Hematopoietic multipotent progenitor cell treated with erythropoietin and hydrocortisone succinate and interleukin-3 and kit ligand, for 4 days (in vitro differentiated cells): ENCODE data around the gene CHADL.
"Not testable (repeated sequence)": the region's sequence is repeated elsewhere in the genome, so short reads cannot be mapped to it uniquely, and the experiment has no call there.

Experiments used
- DNase-seq: peaks from one replicate; pipeline ENCODE4 v3.0.0-alpha.2; 2015

CHADL gene, protein sequence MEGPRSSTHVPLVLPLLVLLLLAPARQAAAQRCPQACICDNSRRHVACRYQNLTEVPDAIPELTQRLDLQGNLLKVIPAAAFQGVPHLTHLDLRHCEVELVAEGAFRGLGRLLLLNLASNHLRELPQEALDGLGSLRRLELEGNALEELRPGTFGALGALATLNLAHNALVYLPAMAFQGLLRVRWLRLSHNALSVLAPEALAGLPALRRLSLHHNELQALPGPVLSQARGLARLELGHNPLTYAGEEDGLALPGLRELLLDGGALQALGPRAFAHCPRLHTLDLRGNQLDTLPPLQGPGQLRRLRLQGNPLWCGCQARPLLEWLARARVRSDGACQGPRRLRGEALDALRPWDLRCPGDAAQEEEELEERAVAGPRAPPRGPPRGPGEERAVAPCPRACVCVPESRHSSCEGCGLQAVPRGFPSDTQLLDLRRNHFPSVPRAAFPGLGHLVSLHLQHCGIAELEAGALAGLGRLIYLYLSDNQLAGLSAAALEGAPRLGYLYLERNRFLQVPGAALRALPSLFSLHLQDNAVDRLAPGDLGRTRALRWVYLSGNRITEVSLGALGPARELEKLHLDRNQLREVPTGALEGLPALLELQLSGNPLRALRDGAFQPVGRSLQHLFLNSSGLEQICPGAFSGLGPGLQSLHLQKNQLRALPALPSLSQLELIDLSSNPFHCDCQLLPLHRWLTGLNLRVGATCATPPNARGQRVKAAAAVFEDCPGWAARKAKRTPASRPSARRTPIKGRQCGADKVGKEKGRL

DNA sequence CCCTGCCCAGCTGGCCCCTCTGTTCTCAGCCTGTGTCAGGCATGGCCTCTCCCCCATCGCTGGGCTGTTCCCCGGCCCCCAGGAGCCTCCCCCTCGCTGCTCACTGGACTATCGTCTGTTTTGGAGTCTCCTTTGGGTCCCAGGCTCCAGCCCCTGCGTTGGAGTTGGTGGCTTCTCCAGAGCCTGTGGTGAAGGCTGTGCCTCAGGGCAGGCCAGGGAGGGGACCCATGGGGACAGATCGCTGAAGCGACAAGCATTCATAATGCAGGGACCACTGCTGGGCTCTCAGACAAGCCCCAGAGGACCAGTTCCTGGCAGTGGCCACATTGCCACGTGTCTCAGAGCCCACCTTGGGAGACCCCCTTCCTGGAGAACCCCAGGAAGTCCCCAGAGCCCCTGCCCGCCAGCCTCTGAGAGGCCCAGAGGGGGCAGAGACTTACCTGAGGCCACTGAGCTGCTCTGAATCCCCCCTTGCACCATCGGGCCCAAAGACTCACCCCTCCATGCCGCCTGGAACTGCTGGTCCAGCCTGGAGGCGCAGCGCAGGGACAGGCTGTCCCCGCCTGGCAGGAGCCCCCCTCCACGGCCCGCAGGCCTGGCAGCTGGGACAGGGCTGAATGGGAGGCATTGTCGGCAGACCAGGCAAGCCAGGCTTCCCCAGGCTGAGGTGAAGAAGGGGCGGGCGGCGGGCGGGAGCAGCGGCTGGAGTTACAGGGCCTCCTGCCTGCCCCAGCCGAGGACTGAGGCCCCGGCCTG is at the start of gene CHADL:
CHADL (minus strand) TSS at position 555 of the 756 bp plus-strand sequence; CDS start at position 505, 50 bp downstream.
- no peak for DNase-seq

DNA sequence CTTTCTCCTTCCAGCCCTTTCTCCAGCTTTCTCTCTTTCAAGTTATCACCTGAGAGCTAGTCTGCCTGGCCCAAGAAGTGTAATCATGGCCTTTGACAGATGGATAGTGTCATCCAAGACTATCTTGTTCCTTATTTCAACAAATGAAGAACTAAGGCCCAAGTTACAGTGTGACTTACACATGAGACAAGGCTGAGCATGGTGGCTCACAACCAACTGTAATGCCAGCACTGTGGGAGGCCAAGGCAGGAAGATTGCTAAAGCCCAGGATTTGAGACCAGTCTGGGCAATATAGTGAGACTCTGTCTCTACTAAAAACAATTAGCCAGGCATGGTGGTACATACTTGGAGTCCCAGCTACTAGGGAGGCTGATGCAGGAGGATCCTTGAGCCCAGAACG is 48.9 kb upstream of the CHADL start:
- peak; percentile 30 for DNase-seq

DNA sequence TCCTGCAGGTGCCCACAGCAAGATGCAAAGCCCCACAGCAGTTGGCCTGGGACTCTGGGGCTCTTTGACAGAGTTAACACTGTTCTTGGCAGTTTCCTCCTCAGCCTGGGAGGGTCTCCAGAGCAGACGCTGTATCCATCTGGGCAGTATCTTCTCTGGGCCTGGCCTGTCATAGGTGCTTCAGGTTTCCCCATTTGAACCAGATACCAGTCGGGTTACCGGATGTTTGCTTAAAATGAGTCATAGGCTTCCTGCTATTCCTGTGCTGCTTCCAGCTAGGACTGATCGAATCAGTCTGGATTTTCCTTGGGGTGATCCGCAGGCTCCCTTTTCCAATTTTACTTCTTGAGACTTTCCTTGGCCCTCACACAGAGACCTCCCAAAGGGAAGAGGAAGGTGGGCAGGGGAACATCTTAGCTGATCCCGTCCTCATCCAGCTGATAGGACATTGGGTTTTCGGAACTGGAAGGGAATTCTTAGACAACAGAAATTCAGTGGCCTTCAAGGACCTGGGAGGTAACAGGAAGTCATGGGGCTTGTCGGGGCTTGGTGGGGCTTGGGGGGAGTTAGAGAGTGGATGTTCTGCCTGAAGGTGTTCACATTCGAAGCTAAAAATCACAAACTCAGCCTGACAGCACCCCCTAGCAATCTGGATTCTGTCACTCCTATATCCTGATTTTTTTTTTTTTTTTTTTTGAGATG is 47.7 kb upstream of the CHADL start:
- DNase-seq = peak; percentile 29

DNA sequence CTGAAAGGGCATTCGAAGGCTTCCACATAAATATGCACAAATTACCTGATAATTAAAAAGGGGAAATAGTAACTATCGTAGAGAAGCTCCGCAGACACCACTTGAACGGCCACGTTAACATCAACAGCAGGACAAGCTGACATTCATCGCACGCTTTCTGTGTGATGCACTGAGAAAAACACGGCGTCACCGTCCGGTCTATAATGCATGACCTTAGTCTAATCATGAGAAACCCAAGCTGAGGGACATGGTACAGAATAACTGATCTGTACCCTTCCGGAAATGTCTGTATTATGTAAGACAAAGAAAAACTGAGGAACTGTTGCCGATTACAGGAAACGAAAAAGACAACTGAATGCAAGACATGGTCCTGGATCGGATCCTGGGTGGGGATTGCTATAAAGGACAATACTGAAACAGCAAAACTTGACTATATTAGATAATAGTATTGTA is 45.9 kb upstream of the CHADL start:
- DNase-seq = peak; percentile 89

DNA sequence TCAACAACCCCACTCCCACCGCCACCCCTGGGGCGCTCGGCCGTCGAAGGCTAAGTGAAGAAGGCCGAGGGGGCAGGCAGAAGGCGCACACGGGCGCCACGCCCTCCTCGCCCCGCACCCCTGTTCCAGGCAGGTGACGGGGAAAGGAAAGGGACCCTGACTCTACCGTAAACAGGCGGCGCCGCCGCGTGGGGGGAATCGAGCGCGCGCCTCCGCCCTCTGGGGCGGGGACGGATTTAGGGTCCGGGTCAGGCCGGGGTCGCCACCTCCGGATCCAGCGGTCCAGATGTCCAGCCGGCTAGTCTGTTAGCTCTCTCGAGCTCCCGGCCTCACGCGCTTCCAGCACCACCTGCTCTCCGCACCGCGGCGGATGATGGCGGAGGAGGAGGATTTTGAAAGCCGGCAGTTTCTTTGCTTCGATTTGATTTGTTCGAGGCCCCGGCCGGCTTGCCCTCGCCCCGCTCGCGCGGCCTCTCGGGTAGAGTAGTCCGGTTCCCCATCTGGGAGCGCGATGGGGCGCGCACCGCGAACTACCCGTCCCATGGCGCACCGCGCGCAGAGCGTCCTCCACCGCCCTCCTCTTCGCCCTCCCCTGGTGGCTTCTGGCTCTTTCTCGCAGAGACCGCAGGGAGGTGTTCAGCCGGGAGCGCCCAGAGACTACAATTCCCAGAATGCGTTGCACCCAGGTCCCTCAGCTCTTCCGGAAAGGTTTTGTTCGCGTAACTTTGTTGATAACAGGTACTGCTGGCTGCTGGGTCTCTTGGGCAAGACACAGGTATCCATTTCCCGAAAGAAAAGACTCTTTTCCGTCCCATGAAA is 45.3 kb upstream of the CHADL start, which contains the start of gene RANGAP1:
RANGAP1 (minus strand) TSS at position 368 of the 819 bp plus-strand sequence. CDS start 5,143 bp downstream, outside the sequence.
- DNase-seq = peak; percentile 100

DNA sequence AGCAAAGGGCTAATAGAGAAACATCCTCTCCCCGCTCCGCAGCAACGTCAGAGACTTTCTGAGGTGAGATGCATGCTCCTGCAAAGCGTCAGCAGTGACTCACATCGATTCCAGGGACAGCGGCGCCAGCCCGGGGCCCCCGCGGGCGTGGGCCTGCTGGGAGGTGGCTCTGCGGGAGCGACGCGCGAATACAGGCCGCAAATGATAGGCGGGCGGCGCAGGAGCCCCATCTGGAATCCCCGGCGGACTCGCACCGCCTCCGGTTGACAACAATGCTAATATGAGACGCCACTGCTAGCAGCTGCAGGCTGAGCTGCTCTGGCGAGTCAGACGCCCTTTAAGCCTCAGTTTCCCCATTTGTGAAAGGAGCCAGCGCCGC is 44.7 kb upstream of the CHADL start:
- peak; percentile 87 for DNase-seq

DNA sequence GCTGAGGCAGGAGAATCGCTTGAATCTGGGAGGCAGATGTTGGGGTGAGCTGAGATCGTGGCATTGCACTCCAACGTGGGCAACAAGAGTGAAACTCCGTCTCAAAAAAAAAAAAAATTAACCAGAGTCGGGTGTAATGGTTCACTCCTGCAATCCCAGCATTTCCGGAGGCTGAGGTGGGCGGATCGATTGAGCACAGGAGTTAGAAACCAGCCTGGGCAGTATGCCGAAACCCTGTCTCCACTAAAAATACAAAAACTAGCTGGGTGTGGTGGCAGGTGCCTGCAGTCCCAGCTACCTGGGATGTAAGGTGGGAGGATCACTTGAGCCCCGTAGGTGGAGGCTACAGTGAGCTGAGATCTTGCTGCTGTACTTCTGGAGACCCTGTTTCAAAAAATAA is 43.7 kb upstream of the CHADL start:
- DNase-seq = no peak

DNA sequence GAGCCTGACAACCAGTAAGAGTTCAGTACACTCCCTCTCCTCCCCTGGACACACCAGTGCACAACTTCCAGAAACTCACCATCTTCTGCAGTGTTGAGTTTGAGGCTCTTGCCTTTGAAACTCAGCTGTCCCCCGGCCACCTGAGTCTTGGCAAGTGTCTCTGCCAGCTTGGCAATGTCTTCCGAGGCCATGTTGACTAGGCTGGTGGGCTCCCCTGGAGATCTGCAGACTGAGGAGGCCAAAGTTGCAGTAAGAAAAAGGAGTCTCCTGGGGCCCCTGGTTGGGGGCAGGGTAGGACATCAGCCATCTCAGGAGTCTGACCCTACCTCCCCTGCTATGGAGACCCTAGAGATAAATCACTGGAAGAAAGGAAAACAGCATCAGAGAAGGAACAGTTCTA is 40.1 kb upstream of the CHADL start:
- no peak for DNase-seq

DNA sequence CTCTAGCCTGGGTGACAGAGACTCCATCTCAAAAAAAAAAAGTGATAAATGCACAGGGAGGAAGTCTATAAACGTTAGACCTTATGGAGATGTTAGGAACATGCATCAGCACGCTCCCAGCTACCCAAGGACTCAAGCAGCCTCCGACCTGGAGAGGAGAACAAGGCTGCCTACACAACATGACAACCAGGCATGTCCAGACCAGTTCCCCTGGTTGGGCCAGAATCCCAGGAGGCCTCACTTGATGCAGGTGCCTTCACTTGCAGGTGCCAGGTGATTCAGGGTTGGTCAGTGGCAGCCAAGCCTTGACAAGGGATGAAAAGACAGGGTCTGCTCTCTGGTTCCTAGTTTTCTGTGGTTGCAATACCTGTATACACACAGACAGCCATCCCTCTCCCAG is 39.3 kb upstream of the CHADL start:
- no peak for DNase-seq

DNA sequence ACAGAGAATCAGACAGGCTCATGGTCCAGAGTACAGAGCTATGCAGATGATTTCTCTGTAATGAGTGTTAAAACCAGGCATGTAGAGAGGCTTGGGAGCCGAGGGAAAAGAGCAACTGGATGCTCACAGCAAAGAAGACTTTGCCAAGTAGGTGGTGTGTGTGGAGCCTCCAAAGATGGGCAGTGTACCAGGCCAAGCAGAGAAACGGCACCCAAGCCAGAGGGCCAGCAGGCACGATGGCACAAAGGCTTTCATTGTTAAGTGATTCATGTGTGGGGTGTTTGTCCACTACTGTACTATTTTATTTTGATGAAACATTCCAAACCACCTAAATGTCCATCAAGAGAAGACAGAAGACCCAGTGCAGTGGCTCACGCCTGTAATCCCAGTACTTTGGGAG is 34.1 kb upstream of the CHADL start:
- no peak for DNase-seq

DNA sequence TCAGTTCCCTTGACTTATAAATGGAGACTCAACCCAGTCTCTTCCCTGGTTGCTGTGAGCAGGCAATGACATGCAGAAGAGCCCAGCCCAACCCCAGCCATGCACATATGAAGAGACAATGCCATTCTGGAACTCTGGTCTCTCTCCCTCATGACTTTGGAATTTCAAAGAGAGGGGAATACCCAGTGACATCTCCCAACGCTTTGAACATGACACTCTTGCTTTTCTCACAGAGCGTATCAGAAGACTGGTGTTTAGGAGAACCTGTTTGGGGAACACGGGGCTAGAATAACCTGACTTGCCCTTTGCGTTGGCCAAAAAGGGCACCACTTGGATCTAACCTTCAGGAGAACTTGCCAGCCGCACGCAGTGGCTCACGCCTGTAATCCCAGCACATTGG is 32.4 kb upstream of the CHADL start:
- DNase-seq = no peak

DNA sequence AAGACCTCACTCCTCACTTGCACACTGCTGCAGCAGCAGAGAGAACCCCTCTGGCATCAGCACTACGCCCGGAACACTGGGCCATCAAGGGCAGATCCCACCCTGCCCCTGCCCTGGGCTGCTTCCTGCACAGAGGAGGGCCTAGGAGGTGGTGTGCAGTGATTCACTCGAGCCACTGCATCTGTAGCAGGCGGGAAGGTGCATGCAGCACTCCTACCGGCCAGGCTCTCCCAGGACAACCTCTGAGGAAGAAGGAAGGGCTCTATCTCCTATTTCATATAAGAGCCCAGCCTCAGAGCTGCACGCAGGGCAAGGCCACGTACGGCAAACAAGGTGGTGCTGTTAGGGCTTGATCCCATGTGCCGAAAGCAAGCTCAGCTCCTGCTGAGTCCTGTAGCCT is 31.1 kb upstream of the CHADL start:
- DNase-seq = no peak

DNA sequence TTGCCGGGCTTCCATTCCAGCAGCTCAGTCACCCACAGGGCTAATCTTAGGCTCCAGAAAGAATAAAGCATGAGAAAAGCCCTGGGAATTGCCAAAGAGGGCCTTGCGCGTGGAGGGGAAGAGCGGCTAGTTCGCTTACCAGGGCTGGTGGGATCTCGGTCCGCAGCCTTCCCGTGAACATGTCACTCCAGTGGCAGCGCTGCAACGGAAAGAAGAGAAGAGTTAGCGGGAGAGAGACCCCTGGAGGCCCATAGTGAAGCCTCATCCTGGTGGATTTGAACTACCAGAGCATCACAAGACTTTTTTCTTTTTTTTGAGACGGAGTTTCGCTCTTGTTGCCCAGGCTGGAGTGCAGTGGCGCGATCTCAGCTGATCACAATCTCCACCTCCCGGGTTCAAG is 27.2 kb upstream of the CHADL start:
- DNase-seq = no peak

DNA sequence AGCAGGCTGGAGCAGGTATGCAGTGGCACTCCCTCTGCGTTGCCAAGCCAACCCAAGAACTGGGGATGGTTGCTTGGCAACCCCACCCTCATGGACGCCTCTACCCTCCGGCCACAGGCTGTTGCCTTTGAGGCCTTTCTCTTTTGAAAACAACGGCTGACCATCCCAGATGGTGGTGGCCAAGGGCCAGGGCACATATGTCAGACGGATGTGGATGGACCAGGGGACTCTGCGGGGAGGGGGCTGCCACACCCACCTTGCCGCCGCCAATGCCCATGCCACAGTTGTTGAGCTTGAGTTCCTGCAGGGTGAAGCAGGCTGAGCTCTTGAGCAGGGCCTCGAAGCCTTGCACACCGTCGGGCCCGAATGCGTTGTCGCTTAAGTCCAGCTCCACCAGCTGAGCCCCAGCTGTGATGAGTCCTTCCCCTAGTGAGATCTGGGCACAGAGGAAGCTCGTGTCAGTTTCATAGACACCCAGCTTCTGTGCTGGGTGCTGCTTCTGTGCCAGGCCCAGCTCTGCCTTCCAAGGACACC is 23.7 kb upstream of the CHADL start:
- no peak for DNase-seq

DNA sequence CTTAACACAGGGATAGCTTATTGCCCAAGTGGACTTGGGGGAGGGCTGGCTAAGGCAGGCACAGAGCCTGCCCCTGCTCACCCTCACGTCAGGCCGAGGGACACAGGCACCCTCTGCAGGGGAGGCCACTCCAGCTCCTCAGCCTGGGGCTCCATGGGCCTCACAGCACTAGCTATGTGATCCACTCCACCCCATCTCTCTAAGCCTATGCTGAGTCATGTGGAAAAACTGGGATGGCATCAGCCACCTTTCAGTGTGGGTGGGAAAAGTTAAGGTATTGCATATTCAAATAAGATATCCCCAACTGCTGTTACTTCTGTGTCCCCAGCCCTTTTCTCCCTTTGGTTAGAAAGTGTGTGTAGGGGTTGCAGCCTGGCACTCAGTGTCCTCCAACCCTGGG is 23.0 kb upstream of the CHADL start:
- DNase-seq = no peak

DNA sequence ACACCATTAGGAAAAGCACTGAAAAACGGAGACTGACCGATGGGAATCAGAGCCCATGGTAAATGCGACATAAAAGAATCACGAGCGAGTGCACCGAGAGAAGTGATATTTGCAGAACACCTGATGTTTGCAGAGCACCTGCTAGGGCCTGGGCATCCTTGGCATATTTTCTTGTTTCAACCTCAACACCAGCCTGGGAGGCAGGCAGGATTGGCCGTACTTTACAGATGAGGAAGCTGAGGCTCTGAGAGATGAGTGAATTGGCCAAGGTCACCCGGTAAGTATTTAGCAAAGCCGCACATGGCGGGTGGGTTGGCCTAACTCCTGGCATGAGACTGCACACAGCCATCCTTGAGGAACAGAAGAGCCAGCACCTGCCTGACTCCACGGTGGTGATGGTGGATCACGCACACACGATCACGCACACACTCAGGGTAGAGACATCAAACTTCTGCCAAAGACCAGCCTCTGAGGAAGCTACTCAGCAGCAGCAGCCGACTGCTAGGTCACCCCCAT is 21.6 kb upstream of the CHADL start:
- no peak for DNase-seq

DNA sequence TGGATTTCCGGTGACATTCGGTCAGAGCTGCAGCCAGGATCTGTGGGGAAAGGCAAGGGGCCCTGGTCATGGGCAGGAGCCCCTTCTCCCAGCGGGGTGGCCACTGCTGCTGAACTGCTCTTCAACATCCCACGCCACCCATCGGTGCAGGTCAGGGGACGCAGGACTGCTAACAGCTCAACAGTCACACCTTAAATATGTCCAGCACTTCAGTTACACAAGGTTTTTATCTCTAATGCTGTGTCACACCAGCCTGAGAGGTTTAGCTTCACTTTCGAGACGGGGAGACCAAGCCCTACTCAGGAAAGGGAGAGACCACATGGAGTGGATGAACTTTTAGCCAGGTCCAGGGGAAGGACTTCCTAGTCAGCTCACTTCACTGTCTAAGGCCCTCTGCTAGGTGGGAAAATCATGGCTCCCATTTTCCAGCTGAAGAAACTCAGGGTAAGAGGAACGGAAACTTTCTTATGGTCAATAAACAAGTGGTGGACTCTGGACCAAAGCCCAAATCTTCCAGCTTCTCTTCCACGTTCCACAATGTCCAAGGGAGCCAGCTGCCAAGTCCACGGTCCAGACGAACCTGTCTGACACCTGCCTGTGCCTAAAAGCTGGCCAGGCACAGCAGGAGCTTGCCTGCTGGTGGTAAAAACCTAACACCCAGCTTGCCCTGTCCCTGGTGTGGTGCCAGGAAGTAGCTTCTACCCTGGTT is 21.0 kb upstream of the CHADL start:
- no peak for DNase-seq

DNA sequence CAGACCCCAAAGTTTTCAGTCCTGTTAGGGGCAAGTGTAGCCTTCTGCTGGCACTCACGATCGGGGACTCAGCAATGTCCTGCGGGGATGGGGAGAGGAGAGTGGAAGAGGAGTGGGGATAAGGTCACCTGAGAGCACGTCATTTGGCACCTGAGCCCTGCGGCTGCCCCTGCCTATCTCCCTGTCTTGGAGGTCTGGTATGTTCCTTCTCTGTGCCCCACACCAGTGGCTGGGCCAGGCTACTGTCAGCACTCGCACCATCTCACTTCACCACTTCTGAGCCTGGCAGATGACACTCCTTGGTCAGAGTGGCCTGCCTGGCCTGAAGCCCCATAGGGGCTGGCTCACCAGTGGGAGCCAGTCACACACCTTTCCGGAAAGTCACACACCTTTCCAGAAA is 20.1 kb upstream of the CHADL start:
- no peak for DNase-seq

DNA sequence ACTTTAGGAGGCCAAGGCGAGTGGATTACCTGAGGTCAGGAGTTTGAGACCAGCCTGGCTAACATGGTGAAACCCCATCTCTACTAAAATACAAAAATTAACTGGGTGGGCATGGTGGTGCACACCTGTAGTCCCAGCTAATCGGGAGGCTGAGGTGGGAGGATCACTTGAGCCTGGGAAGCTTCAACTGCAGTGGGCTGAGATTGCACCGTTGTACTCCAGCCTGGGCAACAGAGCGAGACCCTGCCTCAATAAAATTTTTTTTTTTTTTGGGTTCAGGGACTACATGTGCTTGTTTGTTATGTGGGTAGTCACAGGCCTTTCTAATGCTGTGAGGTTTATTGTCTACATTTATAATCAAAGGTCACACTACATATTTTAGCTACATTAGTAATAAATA is 19.0 kb upstream of the CHADL start:
- DNase-seq = not testable (repeated sequence)

DNA sequence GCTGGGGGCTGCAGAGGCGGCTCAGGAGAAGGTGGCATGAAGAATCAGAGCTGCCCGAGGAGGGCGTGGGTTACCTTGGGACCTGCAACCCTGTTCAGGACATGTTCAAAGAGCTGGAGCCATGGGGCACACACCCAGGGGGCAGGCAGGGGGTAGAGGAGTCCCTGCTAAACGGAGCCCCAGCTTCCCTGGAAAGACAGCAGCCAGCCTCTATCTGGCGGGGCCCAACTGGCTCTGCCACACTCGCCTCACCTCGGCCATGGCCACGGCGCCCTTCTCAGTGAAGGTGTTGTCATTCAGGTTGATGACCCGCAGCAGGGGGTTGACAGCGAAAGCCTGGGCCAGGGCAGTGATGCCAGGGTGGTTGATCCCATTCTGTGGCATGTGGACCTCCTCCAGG is 17.0 kb upstream of the CHADL start:
- no peak for DNase-seq
